ENCODE data around the gene REEP1.

- TF ChIP-seq CTBP1 (IDR thresholded peaks at IDR 0.05; ENCODE audit: borderline replicate concordance): no peak
- no peak for TF ChIP-seq FOXA1 (IDR thresholded peaks at IDR 0.05)
- TF ChIP-seq SP1 (IDR thresholded peaks at IDR 0.05): no peak
- TF ChIP-seq PKNOX1 (IDR thresholded peaks at IDR 0.05): no peak
- no peak for TF ChIP-seq ZNF384 (IDR thresholded peaks at IDR 0.05)
- TF ChIP-seq FOXM1 (IDR thresholded peaks at IDR 0.05; ENCODE audit: borderline replicate concordance): no peak
- TF ChIP-seq NFRKB (IDR thresholded peaks at IDR 0.05): no peak
- no peak for TF ChIP-seq HDGF (IDR thresholded peaks at IDR 0.05; ENCODE audit: borderline replicate concordance)
- no peak for TF ChIP-seq ELF4 (IDR thresholded peaks at IDR 0.05)
- no peak for TF ChIP-seq ARNT (IDR thresholded peaks at IDR 0.05)
- TF ChIP-seq SUZ12 (IDR thresholded peaks at IDR 0.05): no peak
- no peak for TF ChIP-seq L3MBTL2 (conservative IDR thresholded peaks at IDR 0.05)
These were observed 123.5 kb downstream of the REEP1 start for GRCh38 chr2:86213699-86214502.

Data from HEK293T (cell line).